Smooth muscle cell (in vitro differentiated cells): ENCODE results near the gene SVEP1. TPM values are rescaled to one million over a fixed set of nuclear protein-coding genes. Genes with fewer than 3 reads are reported as not detected.

ENCODE experiments used
- DNase-seq: peaks from one replicate; lab custom pipeline; 2025; ENCODE audit not compliant: unreplicated experiment; lab: John Stamatoyannopoulos, UW
- H2AFZ ChIP-seq: fragments of 200-600 bp; sonication (generic); 2 replicates; pipeline ENCODE4 v1.6.0; 2016; ENCODE audit warnings: antibody characterized with exemption, low read depth, mild to moderate bottlenecking
- H3F3A ChIP-seq: fragments of 200-600 bp; sonication (generic); 2 replicates; pipeline ENCODE4 v1.6.0; 2017; ENCODE audit warnings: antibody characterized with exemption, low read depth
- H3K27ac ChIP-seq: fragments of 200-600 bp; sonication (generic); 2 replicates; pipeline ENCODE4 v1.5.1; 2016; ENCODE audit warnings: low read depth, mild to moderate bottlenecking
- H3K27me3 ChIP-seq: fragments of 200-600 bp; sonication (generic); 2 replicates; pipeline ENCODE4 v1.6.1; 2016; ENCODE audit warnings: low read depth, mild to moderate bottlenecking
- H3K36me3 ChIP-seq: fragments of 200-600 bp; sonication (generic); 2 replicates; pipeline ENCODE4 v1.5.1; 2016; ENCODE audit warnings: low read depth
- H3K4me1 ChIP-seq: fragments of 200-600 bp; sonication (generic); 2 replicates; pipeline ENCODE4 v1.5.1; 2016; ENCODE audit warnings: low read depth
- H3K4me2 ChIP-seq: fragments of 200-600 bp; sonication (generic); 2 replicates; pipeline ENCODE4 v1.6.0; 2016; ENCODE audit warnings: mild to moderate bottlenecking
- H3K4me3 ChIP-seq: fragments of 200-600 bp; sonication (generic); 2 replicates; pipeline ENCODE4 v1.5.1; 2016; ENCODE audit warnings: mild to moderate bottlenecking
- H3K79me2 ChIP-seq: fragments of 200-600 bp; sonication (generic); 2 replicates; pipeline ENCODE4 v1.6.0; 2016; ENCODE audit warnings: low read depth, mild to moderate bottlenecking
- H3K9ac ChIP-seq: fragments of 200-600 bp; sonication (generic); 2 replicates; pipeline ENCODE4 v1.6.0; 2016; ENCODE audit warnings: low read depth
- H3K9me3 ChIP-seq: fragments of 200-600 bp; sonication (generic); replicated peaks from 2 replicates; pipeline ENCODE4 v1.5.1; 2016; ENCODE audit warnings: low read depth
- H4K20me1 ChIP-seq: fragments of 200-600 bp; sonication (generic); 2 replicates; pipeline ENCODE4 v1.6.0; 2016; ENCODE audit warnings: low read depth
- WGBS: methylation state at CpG from one replicate; pipeline ENCODE4 v1.1.7; 2016; ENCODE audit warnings: low lambda C conversion rate; 5-methylcytosine and 5-hydroxymethylcytosine counted together
- polyA plus RNA-seq: library from polyadenylated mRNA; unstranded; fragments of >200 nt; fragmentation: Nextera tagmentation; extraction: Ambion mirVana; gene quantifications from 2 replicates; pipeline ENCODE4 v1.2.1, GENCODE V29; 2016
- total RNA-seq: library from RNA; depleted of rRNA; stranded (reverse); fragments of >200 nt; gene quantifications from 2 replicates; pipeline ENCODE4 v1.2.3, GENCODE V29; 2014
- TF ChIP-seq, protein P1 (sequence below): fragments of 200-600 bp; sonication (generic); IDR thresholded peaks from 2 replicates; pipeline ENCODE4 v1.5.1; 2017; ENCODE audit warnings: borderline replicate concordance, mild to moderate bottlenecking, antibody characterized with exemption; ENCODE audit not compliant: insufficient read depth, poor library complexity, severe bottlenecking

SVEP1 gene
- total and polyA plus RNA-seq, 2 experiments from 2014 or later = 6.4 to 14.8 TPM

DNA sequence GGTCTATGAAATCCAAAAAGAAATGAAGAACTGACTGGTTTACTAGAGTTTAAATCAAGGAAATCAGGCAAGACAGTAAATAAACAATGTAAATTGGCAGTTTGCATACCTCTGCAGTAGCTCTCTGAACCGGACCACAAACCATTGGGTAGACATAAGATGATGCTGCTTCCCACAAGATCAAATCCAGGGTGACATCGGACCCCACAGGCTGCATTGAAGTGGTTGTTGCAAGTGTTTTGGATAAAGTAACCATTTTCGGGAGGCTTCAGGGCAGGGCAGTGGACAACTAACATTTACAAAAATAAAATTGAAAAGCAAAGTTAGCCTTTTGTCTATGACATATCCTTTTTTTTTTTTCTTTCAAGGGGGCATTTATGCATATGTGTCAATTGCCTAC lies 66.7 kb downstream of the SVEP1 start:
- TF ChIP-seq, protein P1, sequence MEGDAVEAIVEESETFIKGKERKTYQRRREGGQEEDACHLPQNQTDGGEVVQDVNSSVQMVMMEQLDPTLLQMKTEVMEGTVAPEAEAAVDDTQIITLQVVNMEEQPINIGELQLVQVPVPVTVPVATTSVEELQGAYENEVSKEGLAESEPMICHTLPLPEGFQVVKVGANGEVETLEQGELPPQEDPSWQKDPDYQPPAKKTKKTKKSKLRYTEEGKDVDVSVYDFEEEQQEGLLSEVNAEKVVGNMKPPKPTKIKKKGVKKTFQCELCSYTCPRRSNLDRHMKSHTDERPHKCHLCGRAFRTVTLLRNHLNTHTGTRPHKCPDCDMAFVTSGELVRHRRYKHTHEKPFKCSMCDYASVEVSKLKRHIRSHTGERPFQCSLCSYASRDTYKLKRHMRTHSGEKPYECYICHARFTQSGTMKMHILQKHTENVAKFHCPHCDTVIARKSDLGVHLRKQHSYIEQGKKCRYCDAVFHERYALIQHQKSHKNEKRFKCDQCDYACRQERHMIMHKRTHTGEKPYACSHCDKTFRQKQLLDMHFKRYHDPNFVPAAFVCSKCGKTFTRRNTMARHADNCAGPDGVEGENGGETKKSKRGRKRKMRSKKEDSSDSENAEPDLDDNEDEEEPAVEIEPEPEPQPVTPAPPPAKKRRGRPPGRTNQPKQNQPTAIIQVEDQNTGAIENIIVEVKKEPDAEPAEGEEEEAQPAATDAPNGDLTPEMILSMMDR = no peak

DNA sequence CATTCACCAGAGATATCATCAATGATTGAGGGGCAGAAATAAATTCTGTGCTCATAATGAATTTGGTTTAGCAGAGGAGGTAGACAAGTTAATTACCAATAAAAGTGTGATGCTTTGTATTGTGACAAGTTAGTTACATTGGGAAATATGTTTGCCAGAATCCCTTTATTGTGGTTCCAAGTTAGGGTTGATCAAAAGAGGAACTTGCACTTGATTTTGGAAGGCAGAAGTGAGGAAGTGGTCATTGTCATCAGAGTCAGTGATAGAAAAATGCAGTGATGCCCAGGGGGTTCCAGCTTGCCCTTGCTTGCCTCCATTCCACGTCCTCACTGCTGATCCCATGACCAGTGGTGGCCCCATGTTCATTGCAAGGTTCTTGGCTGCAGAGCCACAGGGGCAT lies 69.7 kb downstream of the SVEP1 start:
- H3K9me3 ChIP-seq = no peaks in the 10 kb centered on the region
- 95% methylated on average over 1 of the region's 1 CpG for WGBS
- no peaks in the 10 kb centered on the region for H4K20me1 ChIP-seq
- no peaks in the 10 kb centered on the region for H3K27me3 ChIP-seq
- peaks cover 8% of the 10 kb centered on the region for H3K36me3 ChIP-seq
- TF ChIP-seq, protein P1 = no peak
- no peak overlapping the region for H3K27ac ChIP-seq
- H3K4me3 ChIP-seq = no peak overlapping the region
- no peaks in the 10 kb centered on the region for H3K4me1 ChIP-seq
- H3K9ac ChIP-seq = no peak overlapping the region
- H3K79me2 ChIP-seq = no peaks in the 10 kb centered on the region
- DNase-seq = no peak
- H3K4me2 ChIP-seq = no peak overlapping the region
- no peak overlapping the region for H2AFZ ChIP-seq
- no peaks in the 10 kb centered on the region for H3F3A ChIP-seq

More for the DNA sequence above, 66.7 kb downstream of the SVEP1 start:
- Histone ChIP-seq H3K27me3 (no peaks in the 10 kb centered on the region), H2AFZ (no peak overlapping the region), H4K20me1 (no peaks in the 10 kb centered on the region), H3K4me1 (no peaks in the 10 kb centered on the region), H3K4me3 (no peak overlapping the region), H3K4me2 (no peak overlapping the region), H3F3A (no peaks in the 10 kb centered on the region), H3K79me2 (no peaks in the 10 kb centered on the region), H3K27ac (no peak overlapping the region), H3K9me3 (no peaks in the 10 kb centered on the region), H3K36me3 (peaks cover 8% of the 10 kb centered on the region), H3K9ac (no peak overlapping the region)
- 78% methylated on average over 3 of the region's 3 CpGs for WGBS
- no peak for DNase-seq

DNA sequence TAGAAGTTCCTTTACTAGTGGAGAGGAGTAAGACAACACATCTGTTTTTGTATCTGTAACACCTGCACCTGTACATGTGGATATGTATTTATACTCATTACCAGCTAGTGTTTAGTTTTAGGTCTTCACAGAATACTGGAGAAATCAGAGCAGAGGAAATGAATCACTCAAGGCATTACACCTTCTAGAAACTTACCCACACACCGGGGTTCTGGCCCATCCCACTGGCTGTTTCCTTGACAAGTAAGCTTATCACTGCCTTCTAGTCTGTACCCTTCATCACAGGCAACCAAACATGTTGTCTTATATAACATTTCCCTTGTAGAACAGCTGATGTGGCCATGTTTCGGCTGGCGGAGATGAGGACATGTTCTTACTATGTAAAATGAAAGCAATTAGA lies 76.7 kb downstream of the SVEP1 start:
- Histone ChIP-seq H3K4me3 (no peak overlapping the region), H3K9me3 (no peaks in the 10 kb centered on the region), H3K36me3 (peaks cover 10% of the 10 kb centered on the region), H3K27me3 (no peaks in the 10 kb centered on the region), H2AFZ (no peak overlapping the region), H3K27ac (no peak overlapping the region), H3K79me2 (no peaks in the 10 kb centered on the region), H3F3A (no peaks in the 10 kb centered on the region), H3K4me2 (no peak overlapping the region), H3K4me1 (no peaks in the 10 kb centered on the region), H3K9ac (no peak overlapping the region), H4K20me1 (no peaks in the 10 kb centered on the region)
- TF ChIP-seq, protein P1 = no peak
- no peak for DNase-seq
- 91% methylated on average over 3 of the region's 3 CpGs for WGBS

DNA sequence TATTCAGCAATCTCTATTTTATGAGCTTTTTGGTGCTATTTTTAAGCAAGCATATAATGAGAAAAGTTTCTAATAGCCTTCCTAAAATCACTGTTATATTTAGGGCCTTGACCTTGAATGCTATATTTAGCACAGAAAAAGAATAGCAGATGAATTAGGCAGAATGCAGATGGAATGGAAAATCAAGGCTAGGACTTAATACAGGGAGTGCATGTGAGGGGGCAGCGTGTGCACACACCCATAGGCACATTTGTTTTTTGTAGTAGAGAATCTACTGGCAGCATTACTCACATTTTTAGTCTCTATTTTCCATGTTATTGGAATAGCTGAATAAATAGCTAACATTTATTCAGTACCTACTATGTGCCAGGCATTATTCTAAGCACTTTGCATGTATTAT lies 79.9 kb downstream of the SVEP1 start:
- 100% methylated on average over 1 of the region's 1 CpG for WGBS
- Histone ChIP-seq H3K9ac (no peak overlapping the region), H3K4me2 (no peak overlapping the region), H3K36me3 (peaks cover 18% of the 10 kb centered on the region), H2AFZ (no peak overlapping the region), H3K9me3 (no peaks in the 10 kb centered on the region), H3K27ac (no peak overlapping the region), H3K27me3 (no peaks in the 10 kb centered on the region), H3K4me3 (no peak overlapping the region), H3F3A (no peaks in the 10 kb centered on the region), H3K4me1 (no peaks in the 10 kb centered on the region), H4K20me1 (no peaks in the 10 kb centered on the region), H3K79me2 (no peaks in the 10 kb centered on the region)
- DNase-seq = no peak
- TF ChIP-seq, protein P1 = no peak
